Left lung (tissue), 10 donors: ENCODE data around the gene PARD6G. TPM values are rescaled to one million over a fixed set of nuclear protein-coding genes. Genes with fewer than 3 reads are reported as not detected.
"Not testable (repeated sequence)": the region's sequence is repeated elsewhere in the genome, so short reads cannot be mapped to it uniquely, and the experiment has no call there.

Experiments
- ATAC-seq: fragments of 200-7000 bp; cut with Tn5 transposase; one replicate; pipeline ENCODE4 v1.9.1; 2020; ENCODE audit warnings: moderate library complexity
- DNase-seq, 4 donors: peaks; one replicate each; pipeline ENCODE4 v3.0.0-alpha.2; 2013 to 2020
- H3K27ac ChIP-seq, 2 donors: fragments of 200-600 bp; sonication (generic) in 1 of 2; one replicate each; pipeline versions ENCODE4 v1.5.0 to v1.8.0; 2020 to 2021
- H3K27me3 ChIP-seq, 2 donors: fragments of 200-600 bp; sonication (generic) in 1 of 2; one replicate each; pipeline versions ENCODE4 v1.5.0 to v1.8.0; 2020 to 2021
- H3K36me3 ChIP-seq, 2 donors: fragments of 200-600 bp; sonication (generic) in 1 of 2; one replicate each; pipeline versions ENCODE4 v1.5.0 to v1.8.0; 2020 to 2021
- H3K4me1 ChIP-seq, 2 donors: fragments of 200-600 bp; one replicate each; pipeline ENCODE4 v1.8.0; 2021
- H3K4me3 ChIP-seq, 2 donors: fragments of 200-600 bp; sonication (generic) in 1 of 2; one replicate each; pipeline versions ENCODE4 v1.5.0 to v1.8.0; 2020 to 2021; ENCODE audit warnings: mild to moderate bottlenecking in 1 of 2
- H3K9me3 ChIP-seq, 2 donors: fragments of 200-600 bp; sonication (generic) in 1 of 2; one replicate each; pipeline versions ENCODE4 v1.5.0 to v1.8.0; 2020 to 2021
- intact Hi-C, 2 donors: fragments of 100-400 bp; cut with DNase I; formaldehyde crosslinking; loops; one replicate each; pipeline versions ENCODE4 v1.11.2 to v1.14.2; 2022
- polyA plus RNA-seq, 6 donors: library from polyadenylated mRNA; unstranded; fragments of 120-200 nt; gene quantifications; one replicate each; pipeline ENCODE4 v1.2.1, GENCODE V29; 2013; ENCODE audit not compliant: insufficient read length in 6 of 6
- total RNA-seq, 2 donors: library from RNA; stranded (reverse); fragmentation: NEBNext Ultra II Directional; extraction: Animal tissue kit (Norgen Biotek cat#: 25700); gene quantifications; one replicate each; pipeline ENCODE4 v1.2.1, GENCODE V29; 2021
- TF ChIP-seq, protein P1 (sequence below), 2 donors: fragments of 200-600 bp; sonication (generic) in 1 of 2; IDR thresholded peaks; one replicate each; pipeline versions ENCODE4 v1.5.0 to v1.8.0; 2021; ENCODE audit warnings: antibody characterized with exemption in 2 of 2
- donor health status: DM: no; HTN: yes; CAD: no.
- donor health status: DM: no; HTN: no; CAD: no.

Gene PARD6G
- total and polyA plus RNA-seq, 8 donors = 6.9 to 25.2 (median 19.8) TPM

DNA sequence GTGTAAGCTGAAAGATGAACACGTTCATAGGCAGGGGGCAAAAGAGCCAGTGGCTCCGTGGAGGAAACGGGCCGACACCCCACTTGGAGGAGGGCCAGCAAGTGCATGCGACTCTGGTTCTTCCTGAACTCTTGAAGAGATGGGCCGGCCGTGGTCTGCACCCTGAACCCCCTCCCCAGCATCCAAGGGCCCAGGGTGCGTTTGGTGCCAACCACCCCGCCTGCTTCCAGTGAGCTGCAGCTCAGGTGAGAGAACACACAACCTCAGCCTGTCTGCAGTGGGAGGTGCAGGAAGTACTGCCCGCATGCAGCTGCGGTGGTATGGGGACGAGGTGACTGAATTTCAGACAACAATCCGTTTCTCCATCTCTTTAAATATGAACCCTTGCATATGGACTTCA lies 79.4 kb downstream of the PARD6G start:
- ATAC-seq (no peak), DNase-seq (peak in 1 of 4 donors; percentile 74)
- Histone ChIP-seq H3K9me3 (peaks cover 0 to 18% of the 10 kb centered on the region in 2 donors), H3K36me3 (no peaks in the 10 kb centered on the region), H3K27me3 (peaks cover 0 to 22% of the 10 kb centered on the region in 2 donors), H3K27ac (no peak overlapping the region), H3K4me1 (no peaks in the 10 kb centered on the region), H3K4me3 (no peak overlapping the region)
- intact Hi-C loops = no loop called here
- TF ChIP-seq, protein P1, sequence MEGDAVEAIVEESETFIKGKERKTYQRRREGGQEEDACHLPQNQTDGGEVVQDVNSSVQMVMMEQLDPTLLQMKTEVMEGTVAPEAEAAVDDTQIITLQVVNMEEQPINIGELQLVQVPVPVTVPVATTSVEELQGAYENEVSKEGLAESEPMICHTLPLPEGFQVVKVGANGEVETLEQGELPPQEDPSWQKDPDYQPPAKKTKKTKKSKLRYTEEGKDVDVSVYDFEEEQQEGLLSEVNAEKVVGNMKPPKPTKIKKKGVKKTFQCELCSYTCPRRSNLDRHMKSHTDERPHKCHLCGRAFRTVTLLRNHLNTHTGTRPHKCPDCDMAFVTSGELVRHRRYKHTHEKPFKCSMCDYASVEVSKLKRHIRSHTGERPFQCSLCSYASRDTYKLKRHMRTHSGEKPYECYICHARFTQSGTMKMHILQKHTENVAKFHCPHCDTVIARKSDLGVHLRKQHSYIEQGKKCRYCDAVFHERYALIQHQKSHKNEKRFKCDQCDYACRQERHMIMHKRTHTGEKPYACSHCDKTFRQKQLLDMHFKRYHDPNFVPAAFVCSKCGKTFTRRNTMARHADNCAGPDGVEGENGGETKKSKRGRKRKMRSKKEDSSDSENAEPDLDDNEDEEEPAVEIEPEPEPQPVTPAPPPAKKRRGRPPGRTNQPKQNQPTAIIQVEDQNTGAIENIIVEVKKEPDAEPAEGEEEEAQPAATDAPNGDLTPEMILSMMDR (IDR thresholded peaks at IDR 0.05) = no peak

DNA sequence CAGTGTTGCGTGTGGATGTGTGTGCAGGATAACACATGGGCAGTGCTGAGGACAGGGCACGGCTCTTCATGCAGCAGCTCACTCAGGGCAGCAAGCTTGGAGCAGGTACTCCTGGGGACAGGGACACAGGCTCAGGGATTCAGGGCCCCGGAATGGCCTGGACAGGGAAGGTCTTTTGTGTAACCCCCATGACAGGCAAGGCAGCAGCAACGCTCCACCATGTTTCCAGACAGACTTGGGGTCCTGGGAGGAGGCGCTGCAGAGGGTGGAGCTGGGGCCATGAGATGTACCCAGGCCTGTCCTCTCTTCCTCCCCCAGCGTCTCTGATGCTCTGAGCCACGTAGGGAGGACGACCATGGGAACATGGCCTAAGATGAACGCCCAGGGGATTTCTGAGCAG lies 80.0 kb downstream of the PARD6G start:
- H3K4me3 ChIP-seq = no peak overlapping the region
- TF ChIP-seq, protein P1 (IDR thresholded peaks at IDR 0.05) = no peak
- DNase-seq (no peak), ATAC-seq (no peak)
- intact Hi-C loops = no loop called here
- no peak overlapping the region for H3K27ac ChIP-seq
- H3K9me3 ChIP-seq = peaks cover 0 to 18% of the 10 kb centered on the region in 2 donors
- no peaks in the 10 kb centered on the region for H3K4me1 ChIP-seq
- no peaks in the 10 kb centered on the region for H3K36me3 ChIP-seq
- H3K27me3 ChIP-seq = peaks cover 0 to 20% of the 10 kb centered on the region in 2 donors

DNA sequence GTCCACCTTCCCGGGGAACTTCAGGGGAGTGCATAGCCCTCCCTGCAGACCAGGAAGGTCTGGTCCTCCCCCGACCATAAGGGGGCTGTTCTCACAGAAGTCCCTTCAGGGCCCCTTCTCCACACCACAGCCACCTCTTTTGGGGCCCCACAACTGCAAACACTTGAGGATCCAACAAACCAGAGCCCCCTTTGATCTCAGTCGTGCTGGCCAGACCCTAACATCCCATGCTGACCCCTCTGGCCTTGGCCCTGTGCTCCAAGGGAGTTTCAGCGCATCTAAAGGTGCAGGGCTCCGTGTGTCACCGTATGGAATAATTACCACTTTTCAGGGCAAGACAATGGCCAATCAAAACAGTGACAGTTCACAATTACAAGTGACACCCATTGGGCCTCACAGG lies 80.6 kb downstream of the PARD6G start:
- Histone ChIP-seq H3K27ac (no peak overlapping the region), H3K36me3 (no peaks in the 10 kb centered on the region), H3K4me1 (no peaks in the 10 kb centered on the region), H3K4me3 (no peak overlapping the region), H3K27me3 (peaks cover 0 to 14% of the 10 kb centered on the region in 2 donors), H3K9me3 (peaks cover 0 to 18% of the 10 kb centered on the region in 2 donors)
- intact Hi-C loops = no loop called here
- TF ChIP-seq, protein P1 (IDR thresholded peaks at IDR 0.05) = no peak
- ATAC-seq (no peak), DNase-seq (no peak)

GRCh38 chr18:80166240-80166639 lies 81.1 kb downstream of the PARD6G start:
- H3K4me1 ChIP-seq = no peaks in the 10 kb centered on the region
- no peak overlapping the region for H3K4me3 ChIP-seq
- peaks cover 0 to 18% of the 10 kb centered on the region in 2 donors for H3K9me3 ChIP-seq
- H3K36me3 ChIP-seq = no peaks in the 10 kb centered on the region
- no peak overlapping the region for H3K27ac ChIP-seq
- ATAC-seq (no peak), DNase-seq (no peak)
- H3K27me3 ChIP-seq = peaks cover 0 to 10% of the 10 kb centered on the region in 2 donors
- intact Hi-C loops = no loop called here
- TF ChIP-seq, protein P1 (IDR thresholded peaks at IDR 0.05) = no peak

DNA sequence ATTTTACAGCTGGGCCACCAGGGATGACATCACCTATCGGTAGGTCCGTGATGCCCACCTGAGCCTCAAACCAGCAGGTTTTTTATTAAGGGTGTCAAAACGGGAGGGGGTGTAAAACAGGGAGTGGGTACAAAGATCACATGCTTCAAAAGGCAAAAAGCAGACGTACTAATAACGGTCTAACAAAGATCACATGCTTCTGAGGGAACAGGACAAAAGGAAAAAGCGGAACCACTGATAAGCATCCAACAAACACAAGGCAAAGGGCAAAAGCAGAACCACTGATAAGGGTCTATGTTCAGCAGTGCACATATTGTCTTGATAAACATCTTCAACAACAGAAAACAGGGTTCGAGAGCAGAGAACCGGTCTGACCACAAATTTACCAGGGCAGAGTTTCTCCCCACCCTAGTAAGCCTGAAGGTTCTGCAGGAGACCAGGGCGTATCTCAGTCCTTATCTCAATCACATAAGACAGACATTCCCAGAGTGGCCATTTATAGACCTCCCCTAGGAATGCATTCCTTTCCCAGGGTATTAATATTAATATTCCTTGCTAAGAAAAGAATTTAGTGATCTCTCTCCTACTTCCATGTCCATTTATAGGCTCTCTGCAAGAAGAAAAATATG lies 82.5 kb downstream of the PARD6G start:
- peaks cover 0 to 18% of the 10 kb centered on the region in 2 donors for H3K9me3 ChIP-seq
- DNase-seq, H3K36me3 ChIP-seq, H3K4me3 ChIP-seq, H3K4me1 ChIP-seq, ATAC-seq, intact Hi-C loops, H3K27ac ChIP-seq: not testable (repeated sequence)
- peaks cover 0 to 14% of the 10 kb centered on the region in 2 donors for H3K27me3 ChIP-seq

GRCh38 chr18:80163183-80163582 lies 84.1 kb downstream of the PARD6G start:
- ATAC-seq = no peak
- H3K9me3 ChIP-seq = peaks cover 0 to 18% of the 10 kb centered on the region in 2 donors
- no peaks in the 10 kb centered on the region for H3K4me1 ChIP-seq
- H3K4me3 ChIP-seq = no peak overlapping the region
- TF ChIP-seq, protein P1 (IDR thresholded peaks at IDR 0.05) = no peak
- H3K27me3 ChIP-seq = peaks cover 0 to 18% of the 10 kb centered on the region in 2 donors
- intact Hi-C loops = no loop called here
- peaks cover 0 to 7% of the 10 kb centered on the region in 2 donors for H3K36me3 ChIP-seq
- no peak overlapping the region for H3K27ac ChIP-seq
- DNase-seq = no peak
